ENCODE results near the gene CAMLG.

The CAMLG gene

GRCh38 chr5:134791580-134791979 is 53.2 kb downstream of the CAMLG start:
- Histone ChIP-seq H3K27me3 (ENCODE audit: low read depth, low read length) (no peaks in the 10 kb centered on the region), H3K4me2 (ENCODE audit: low read length) (no peak overlapping the region), H3K36me3 (replicated peaks; ENCODE audit: low read depth, low read length) (peaks cover 27% of the 10 kb centered on the region), H3K4me3 (ENCODE audit: low read length) (no peak overlapping the region), H4K20me1 (ENCODE audit: insufficient read depth, low read length) (no peaks in the 10 kb centered on the region), H3K4me1 (ENCODE audit: low read length) (no peaks in the 10 kb centered on the region), H2AFZ (ENCODE audit: low read depth, low read length) (no peak overlapping the region), H3K9me3 (ENCODE audit: insufficient read depth, low read length) (no peaks in the 10 kb centered on the region), H3K79me2 (ENCODE audit: low read length) (no peaks in the 10 kb centered on the region), H3K27ac (ENCODE audit: low read length) (no peak overlapping the region), H3K9ac (ENCODE audit: low read length) (no peak overlapping the region)
- TF ChIP-seq EZH2phosphoT487 (IDR thresholded peaks at IDR 0.05; ENCODE audit: low read depth) (no peak), CTCF (IDR thresholded peaks at IDR 0.05; ENCODE audit: low read depth, low read length) (no peak)

GRCh38 chr5:134792286-134792685 is 53.9 kb downstream of the CAMLG start:
- H3K27me3 ChIP-seq (ENCODE audit: low read depth, low read length) = no peaks in the 10 kb centered on the region
- H3K27ac ChIP-seq (ENCODE audit: low read length) = no peak overlapping the region
- H2AFZ ChIP-seq (ENCODE audit: low read depth, low read length) = no peak overlapping the region
- no peaks in the 10 kb centered on the region for H4K20me1 ChIP-seq (ENCODE audit: insufficient read depth, low read length)
- no peak overlapping the region for H3K4me2 ChIP-seq (ENCODE audit: low read length)
- H3K79me2 ChIP-seq (ENCODE audit: low read length) = no peaks in the 10 kb centered on the region
- no peak overlapping the region for H3K4me3 ChIP-seq (ENCODE audit: low read length)
- H3K9me3 ChIP-seq (ENCODE audit: insufficient read depth, low read length) = no peaks in the 10 kb centered on the region
- no peak overlapping the region for H3K9ac ChIP-seq (ENCODE audit: low read length)
- no peaks in the 10 kb centered on the region for H3K4me1 ChIP-seq (ENCODE audit: low read length)
- H3K36me3 ChIP-seq (replicated peaks; ENCODE audit: low read depth, low read length) = peaks cover 29% of the 10 kb centered on the region
- TF ChIP-seq EZH2phosphoT487 (IDR thresholded peaks at IDR 0.05; ENCODE audit: low read depth) (no peak), CTCF (IDR thresholded peaks at IDR 0.05; ENCODE audit: low read depth, low read length) (no peak)

GRCh38 chr5:134793111-134793510 is 54.8 kb downstream of the CAMLG start:
- Histone ChIP-seq H3K79me2 (ENCODE audit: low read length) (no peaks in the 10 kb centered on the region), H3K36me3 (replicated peaks; ENCODE audit: low read depth, low read length) (peaks cover 29% of the 10 kb centered on the region), H4K20me1 (ENCODE audit: insufficient read depth, low read length) (no peaks in the 10 kb centered on the region), H3K27ac (ENCODE audit: low read length) (no peak overlapping the region), H3K4me2 (ENCODE audit: low read length) (no peak overlapping the region), H3K4me1 (ENCODE audit: low read length) (peaks cover 2% of the 10 kb centered on the region), H3K9me3 (ENCODE audit: insufficient read depth, low read length) (no peaks in the 10 kb centered on the region), H3K27me3 (ENCODE audit: low read depth, low read length) (no peaks in the 10 kb centered on the region), H3K4me3 (ENCODE audit: low read length) (no peak overlapping the region), H2AFZ (ENCODE audit: low read depth, low read length) (no peak overlapping the region), H3K9ac (ENCODE audit: low read length) (no peak overlapping the region)
- no peak for TF ChIP-seq CTCF (IDR thresholded peaks at IDR 0.05; ENCODE audit: low read depth, low read length)
- TF ChIP-seq EZH2phosphoT487 (IDR thresholded peaks at IDR 0.05; ENCODE audit: low read depth) = no peak

GRCh38 chr5:134794082-134794481 is 55.7 kb downstream of the CAMLG start:
- no peak overlapping the region for H3K27ac ChIP-seq (ENCODE audit: low read length)
- no peaks in the 10 kb centered on the region for H4K20me1 ChIP-seq (ENCODE audit: insufficient read depth, low read length)
- H3K9me3 ChIP-seq (ENCODE audit: insufficient read depth, low read length) = no peaks in the 10 kb centered on the region
- H2AFZ ChIP-seq (ENCODE audit: low read depth, low read length) = no peak overlapping the region
- peaks cover 12% of the 10 kb centered on the region for H3K4me1 ChIP-seq (ENCODE audit: low read length)
- no peak overlapping the region for H3K4me2 ChIP-seq (ENCODE audit: low read length)
- no peak overlapping the region for H3K4me3 ChIP-seq (ENCODE audit: low read length)
- H3K79me2 ChIP-seq (ENCODE audit: low read length) = no peaks in the 10 kb centered on the region
- TF ChIP-seq CTCF (IDR thresholded peaks at IDR 0.05; ENCODE audit: low read depth, low read length) = no peak
- no peak for TF ChIP-seq EZH2phosphoT487 (IDR thresholded peaks at IDR 0.05; ENCODE audit: low read depth)
- no peaks in the 10 kb centered on the region for H3K27me3 ChIP-seq (ENCODE audit: low read depth, low read length)
- peaks cover 34% of the 10 kb centered on the region for H3K36me3 ChIP-seq (replicated peaks; ENCODE audit: low read depth, low read length)
- H3K9ac ChIP-seq (ENCODE audit: low read length) = no peak overlapping the region
